GM19238 (cell line): ENCODE results near the gene PRXL2B.
A peak's percentile ranks its signal among the peaks of the same experiment; 100 is the strongest.
"Not testable (repeated sequence)": the region's sequence is repeated elsewhere in the genome, so short reads cannot be mapped to it uniquely, and the experiment has no call there.

Experiments
- DNase-seq: peaks from one replicate; pipeline ENCODE4 v3.0.0; 2011; ENCODE audit warnings: low spot score; ENCODE audit not compliant: insufficient read length

PRXL2B gene

DNA sequence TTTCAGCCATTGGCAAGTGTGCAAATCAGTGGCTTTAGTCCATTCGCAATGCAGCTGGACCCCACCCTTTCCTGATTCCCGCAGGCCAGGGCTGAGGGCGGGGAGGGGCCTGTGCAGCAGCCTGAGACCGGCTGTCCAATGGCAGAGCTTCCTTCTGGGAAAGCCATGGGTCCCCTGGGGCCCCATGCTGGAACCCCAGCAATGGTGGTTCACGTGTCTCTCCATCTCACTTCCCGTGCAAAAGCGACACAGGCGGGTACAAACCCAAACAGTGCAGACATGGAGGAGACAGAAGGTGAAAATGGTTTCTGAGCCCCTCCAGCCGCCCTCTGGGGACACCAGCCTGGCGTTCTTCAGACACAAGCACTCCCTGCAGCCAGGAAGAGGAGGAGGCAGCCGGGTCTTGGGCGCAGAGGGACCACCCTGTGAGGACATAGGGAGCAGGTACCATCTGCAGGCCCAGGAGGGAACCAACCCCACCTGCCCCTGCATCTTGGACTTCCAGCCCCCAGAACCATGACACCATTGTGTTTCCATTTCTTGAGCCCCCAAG is 36.2 kb upstream of the PRXL2B start:
- DNase-seq: not testable (repeated sequence)

DNA sequence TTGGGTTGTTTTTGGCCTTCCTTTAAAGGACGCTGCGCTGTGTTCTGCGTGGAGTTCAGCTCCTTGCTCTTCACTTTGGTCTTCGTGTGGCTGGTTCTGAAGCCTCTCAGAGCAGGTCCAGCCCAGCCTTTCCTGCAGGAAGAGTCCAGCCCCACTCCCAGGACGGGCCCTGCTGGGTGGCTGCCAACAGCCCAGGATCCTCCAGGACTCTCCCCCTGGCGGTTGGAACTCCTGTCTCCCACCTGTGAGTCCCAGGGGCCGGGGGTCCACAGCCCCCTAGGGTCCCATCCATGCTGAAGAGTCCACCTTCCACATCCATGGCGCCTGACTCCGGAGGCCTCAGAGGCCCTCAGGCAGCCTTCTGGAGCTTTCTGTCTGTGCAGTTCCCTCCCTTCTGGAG is 35.0 kb upstream of the PRXL2B start:
- not testable (repeated sequence) for DNase-seq

DNA sequence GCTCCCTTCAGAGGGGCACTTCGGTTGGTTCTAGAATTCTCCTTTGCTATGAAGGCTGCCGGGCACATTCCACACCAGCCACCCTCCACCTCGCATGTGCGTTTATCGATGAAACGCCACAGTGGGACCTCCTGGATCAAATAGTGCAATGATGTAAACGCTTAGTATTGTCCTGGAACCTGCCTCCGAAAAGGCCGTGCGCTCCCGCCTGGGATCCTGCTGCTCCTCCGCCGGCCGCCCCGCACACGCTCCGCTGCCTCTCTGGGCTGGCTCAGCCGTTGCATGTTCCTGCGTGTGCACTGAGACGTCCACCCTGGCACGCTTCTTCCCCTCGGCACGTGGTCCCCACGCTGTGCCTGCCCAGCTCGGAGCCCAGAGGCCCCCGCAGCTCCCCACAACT is 34.4 kb upstream of the PRXL2B start:
- no peak for DNase-seq

DNA sequence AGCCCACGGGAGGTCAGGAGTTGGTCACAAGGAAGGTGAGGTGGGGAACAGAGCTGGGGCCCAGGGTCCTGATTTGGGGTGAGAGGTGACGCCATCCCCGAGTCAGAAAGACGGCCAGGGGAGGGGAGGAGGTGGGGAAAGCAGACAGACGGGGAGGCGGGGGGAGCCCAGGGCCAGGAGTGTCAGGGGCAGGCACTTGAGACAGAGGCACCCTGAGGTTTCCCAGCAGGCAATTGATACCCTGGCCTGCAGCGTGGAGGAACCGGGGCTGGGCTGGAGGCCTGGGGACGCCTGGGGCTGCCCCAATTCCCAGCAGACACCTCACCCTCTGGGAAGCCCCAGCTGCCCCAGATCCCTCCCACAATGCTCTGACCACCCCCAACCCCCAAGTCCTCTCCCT is 33.5 kb upstream of the PRXL2B start:
- DNase-seq: not testable (repeated sequence)

DNA sequence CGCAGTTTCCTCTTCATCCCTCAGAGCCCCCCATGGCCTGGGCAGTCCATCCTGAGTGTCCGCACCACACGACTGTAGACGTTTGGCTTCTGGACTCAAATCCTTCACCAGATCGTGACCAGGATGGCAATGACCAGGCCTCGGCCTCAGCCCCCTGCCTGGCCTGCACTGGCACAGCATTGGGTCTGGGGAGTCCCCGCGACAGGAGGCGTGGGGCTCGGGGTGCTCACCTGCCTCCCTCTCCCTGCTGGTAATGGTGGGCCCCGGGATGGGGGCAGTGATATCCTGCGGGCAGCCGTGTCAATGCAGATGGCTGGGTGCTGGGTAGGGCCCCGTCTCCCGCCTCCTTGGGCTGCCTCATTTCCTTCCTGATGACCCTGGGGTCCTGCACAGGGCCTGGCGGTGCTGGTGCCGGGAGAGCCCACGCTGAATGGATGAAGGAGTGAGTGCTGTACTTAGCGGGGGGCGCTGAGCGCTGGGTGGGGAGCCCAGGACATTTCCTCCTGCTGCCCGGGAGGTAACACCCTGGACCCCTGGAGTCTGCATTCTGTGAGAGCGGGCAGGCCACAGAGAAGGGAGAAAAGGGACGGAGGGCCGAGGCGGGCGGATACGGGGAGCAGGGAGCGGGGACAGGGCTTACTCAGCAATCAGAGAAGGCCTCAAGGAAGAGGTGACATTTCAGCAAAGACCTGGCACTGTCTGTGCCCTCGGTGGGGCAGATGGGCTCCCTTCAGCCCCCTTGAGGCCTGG is 32.5 kb upstream of the PRXL2B start:
- no peak for DNase-seq

DNA sequence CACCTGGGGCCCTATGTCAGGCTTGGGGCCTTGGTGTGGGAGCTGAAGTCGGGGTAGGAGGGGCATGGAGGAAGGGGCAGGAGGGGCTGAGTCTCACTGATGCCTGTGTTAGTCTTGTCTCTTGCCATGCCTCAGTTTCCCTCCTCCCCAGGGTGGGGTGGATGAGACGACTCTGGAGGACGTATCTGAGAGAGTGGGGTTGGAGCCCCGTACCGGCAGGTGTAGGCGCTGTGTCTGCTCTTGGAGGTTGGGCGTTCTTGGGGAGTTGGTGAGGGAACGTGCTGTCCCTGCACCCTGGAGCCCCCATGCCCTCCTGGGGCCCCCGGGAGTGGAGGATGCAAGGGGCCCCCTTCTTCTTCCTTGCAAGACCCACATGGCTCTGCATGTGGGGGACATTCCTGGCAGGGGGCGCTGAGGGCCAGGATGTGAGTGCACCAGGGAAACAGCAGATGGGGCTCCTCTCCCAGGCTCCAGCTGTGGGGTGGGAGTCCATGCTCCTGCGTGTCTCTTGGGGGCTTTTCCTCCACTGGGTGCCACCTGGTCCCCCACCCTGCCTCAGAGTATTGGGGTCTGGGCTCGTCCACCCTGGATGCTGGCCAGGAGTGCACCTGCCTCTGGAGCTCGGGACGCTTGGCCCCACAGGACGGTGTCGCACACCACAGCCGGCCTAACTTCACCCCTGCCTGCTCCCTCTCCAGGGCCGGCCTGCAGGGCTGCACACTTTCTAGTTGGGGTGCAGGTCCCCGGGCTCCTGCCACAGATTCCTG is 31.8 kb upstream of the PRXL2B start:
- no peak for DNase-seq

DNA sequence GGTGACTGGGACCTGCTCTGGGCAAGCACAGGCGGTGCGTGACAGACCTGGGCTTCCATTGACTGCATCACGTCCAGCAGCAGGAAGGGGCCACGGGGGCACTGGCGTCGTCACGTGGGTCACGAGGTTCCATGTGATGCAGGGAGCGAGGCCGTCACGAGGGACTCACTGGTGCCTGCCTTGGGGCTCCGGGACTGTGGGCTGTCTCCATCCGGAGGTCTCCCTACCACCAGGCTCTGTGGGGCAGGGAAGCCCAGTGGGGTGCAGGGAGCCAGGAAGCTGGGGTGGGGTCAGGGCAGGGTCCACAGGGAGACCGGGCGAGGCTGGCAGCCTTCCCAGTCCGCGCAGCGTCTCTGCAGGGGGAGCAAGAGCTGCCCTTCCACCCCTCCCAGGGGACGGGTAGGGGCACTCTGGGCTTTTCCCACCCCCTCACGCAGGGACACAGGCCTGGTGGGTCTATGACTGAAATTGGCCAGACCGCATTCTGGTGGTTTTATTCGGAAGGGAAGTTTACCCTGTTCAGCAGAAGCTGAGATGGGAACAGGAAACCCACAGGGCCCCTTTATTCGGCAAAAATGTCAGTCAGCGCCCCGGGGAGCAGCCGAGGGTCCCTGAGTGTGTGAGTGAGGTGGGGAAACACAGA is 30.8 kb upstream of the PRXL2B start:
- peak; percentile 74 for DNase-seq

DNA sequence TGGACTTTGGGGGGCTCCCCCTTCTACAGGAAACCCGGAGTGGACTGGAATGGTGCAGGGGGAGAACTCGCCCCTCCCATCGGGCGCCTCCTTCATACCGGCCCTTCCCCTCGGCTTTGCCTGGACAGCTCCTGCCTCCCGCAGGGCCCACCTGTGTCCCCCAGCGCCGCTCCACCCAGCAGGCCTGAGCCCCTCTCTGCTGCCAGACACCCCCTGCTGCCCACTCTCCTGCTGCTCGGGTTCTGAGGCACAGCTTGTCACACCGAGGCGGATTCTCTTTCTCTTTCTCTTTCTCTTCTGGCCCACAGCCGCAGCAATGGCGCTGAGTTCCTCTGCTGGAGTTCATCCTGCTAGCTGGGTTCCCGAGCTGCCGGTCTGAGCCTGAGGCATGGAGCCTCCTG is 30.3 kb upstream of the PRXL2B start, which contains the start of gene TNFRSF14:
Gene TNFRSF14 (plus strand): TSS at position 95 of the 401 bp plus-strand sequence. CDS start 294 bp downstream, at position 389.
- peak; percentile 96 for DNase-seq

DNA sequence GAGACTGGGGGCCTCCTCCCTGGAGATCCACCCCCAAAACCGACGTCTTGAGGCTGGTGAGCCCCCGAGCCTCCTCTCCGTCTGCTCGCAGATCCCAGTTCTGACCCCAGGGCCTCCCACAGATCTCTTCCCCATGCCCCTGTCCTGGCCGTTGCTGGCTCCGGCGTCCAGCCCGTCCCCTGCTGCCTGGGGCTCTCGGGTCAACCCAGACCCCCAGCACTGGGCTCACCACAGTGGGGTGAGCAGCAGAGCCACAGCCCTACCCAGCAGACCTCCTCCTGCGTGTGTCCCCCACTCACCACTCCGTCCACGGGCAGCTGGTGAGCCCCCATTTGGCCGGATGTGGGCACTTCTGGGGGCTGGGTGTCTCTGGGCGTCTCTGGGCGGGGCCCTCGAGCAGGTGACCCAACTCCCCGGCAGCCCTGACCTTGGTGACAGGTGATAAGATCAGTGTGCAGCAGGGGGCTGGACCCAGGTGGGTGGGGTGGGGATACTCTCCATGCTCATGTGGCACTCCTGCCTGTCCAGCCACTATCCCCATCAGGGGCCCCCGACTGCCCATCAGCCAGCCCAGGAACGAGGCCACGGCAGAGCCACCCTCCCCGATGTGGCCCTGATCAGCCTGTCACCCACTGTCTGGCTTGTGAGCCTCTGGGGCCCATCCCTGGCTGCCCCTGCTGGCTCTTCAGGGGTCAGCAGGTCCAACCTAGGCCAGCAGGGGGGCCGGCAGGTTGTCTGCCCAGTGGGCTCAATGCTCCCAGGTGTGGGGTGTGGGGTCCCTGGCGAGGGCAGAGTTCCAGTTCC is 29.7 kb upstream of the PRXL2B start:
- peak; percentile 81 for DNase-seq

DNA sequence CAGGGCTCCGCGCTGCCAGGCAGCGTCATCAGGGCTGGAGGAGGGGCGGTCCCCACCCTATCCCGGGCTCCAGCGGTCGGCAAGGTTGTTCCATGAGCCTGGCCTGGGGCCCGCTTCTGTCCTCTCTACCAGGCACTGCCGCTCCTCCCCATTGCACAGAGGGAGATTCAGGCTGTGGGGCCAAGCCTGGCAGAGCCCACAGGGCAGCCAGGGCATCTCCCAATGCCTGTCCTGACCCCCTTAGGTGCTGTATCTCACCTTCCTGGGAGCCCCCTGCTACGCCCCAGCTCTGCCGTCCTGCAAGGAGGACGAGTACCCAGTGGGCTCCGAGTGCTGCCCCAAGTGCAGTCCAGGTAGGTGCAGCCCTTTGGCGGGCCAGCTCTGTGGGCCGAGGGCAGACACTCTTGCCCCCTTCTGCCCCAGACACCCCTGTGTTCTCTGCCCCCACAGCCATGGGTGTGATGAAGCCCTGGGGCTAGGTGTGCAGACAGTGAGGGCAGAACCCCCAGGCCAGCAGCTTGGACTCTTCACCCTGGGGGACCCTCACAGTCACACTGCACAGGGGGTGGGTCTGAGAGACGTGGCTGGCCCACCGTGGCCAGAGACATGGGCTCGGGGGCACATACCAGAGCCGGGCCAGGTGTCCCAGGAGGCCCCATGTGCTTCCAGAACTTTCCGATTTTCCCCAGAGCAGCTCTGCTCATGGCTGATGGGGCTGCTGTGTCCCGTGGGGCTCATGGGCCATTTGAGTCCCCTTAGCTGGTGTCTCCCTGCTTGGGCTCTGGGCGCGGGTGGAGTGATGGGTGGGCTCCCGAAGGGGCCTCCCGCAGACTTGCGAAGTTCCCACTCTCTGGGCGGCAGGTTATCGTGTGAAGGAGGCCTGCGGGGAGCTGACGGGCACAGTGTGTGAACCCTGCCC is 28.8 kb upstream of the PRXL2B start:
- no peak for DNase-seq

DNA sequence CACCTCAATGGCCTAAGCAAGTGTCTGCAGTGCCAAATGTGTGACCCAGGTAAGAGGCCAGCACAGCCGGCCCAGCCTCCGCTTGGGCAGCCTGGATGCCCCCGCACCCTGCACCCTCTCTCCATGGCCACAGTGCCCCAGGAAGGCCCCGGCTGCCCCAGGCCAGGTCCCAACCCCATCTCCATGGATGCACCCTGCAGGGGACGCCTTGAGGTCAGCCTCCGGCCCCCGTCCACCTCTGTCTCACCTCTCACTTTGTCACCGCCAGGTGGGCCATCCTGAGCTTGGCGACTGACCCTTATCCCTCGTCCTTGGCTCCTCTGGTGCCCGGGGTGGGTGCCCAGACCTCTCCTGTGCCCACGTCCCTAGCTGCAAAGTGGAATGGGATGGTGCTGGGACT is 28.2 kb upstream of the PRXL2B start:
- DNase-seq: no peak

DNA sequence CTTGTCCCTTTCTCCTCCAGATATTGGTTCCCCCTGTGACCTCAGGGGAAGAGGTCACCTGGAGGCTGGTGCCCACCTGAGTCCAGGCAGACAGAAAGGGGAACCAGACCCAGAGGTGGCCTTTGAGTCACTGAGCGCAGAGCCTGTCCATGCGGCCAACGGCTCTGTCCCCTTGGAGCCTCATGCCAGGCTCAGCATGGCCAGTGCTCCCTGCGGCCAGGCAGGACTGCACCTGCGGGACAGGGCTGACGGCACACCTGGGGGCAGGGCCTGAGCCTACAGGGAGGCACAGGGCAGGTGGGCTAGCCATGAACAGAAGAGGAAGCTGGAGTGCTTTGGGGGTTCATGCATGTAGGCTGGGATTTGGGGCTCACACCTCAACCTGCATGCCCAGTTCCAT is 27.7 kb upstream of the PRXL2B start:
- DNase-seq: no peak

DNA sequence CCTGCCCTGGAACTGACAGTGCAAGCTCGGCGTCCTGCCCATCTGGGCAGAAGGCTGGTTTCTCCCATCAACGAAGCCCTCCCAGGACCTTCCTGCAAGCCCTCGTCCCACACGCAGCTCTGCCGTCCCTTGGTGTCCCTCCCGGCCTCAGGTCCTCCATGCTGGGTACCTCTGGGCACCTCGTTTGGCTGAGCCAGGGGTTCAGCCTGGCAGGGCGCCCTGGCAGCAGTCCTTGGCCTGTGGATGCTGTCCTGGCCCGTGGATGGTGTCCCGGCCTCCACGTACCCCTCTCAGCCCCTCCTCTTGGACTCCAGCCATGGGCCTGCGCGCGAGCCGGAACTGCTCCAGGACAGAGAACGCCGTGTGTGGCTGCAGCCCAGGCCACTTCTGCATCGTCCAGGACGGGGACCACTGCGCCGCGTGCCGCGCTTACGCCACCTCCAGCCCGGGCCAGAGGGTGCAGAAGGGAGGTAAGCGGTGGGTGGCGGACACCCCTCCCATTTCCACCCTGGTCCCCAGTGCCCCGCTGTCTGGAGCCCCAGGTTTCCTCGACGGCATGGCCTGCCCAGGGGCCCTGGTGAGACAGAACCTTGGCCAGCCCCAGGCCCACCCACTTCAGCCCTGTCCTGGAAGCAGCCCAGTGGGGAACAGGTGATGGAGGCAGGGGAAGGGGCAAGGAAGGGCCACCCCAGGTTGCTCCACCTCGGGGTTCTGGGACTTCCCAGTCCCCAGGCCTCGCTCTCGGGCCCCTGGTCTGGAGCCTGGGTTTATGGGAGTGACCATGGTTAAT is 26.9 kb upstream of the PRXL2B start:
- DNase-seq: no peak

DNA sequence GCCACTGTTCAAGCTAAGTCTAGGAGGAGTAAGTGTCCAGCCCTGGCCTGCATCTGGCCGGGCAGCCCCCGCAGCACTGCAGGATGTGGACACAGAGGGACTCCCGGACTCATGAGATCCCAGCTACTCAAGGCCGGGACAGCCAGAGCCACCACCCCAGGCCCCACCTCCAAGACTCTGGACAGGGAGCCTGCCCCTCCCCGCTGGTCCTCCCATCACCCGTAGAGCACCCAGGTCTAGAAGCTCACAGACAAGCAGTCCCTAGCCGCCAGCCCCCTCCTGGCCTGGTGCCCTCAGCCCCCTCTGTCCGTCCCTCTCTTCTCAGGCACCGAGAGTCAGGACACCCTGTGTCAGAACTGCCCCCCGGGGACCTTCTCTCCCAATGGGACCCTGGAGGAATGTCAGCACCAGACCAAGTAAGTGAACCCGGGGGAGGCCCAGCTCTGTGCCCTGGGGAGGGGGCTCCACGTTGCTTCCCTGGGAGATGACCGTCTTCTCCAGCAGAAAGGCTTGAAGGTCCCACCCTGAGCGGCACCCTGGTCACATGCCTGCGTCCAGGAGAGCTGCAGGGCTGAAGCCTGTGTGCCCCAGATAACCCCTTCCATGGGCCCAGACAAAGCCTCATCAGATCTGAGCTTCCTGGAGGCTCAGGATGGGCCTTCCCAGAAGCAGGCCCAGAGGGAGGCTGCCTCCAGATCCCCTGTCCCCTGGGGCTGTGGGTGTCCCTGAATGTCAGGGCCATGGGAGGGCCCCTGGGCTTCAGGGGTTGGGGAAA is 26.1 kb upstream of the PRXL2B start:
- DNase-seq: no peak

DNA sequence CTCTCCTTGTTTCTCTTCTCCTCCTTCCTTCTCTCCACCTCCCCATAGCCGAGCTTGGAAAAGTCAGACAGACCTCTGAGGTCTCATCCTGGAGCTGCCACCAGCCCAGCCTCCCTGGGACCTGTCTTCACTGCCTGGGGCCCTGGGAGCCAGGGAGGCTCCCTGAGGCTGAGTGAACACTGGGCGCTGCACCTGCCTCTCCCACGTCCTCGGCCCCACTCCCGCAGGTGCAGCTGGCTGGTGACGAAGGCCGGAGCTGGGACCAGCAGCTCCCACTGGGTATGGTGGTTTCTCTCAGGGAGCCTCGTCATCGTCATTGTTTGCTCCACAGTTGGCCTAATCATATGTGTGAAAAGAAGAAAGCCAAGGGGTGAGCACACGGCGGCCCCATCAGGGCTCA is 25.1 kb upstream of the PRXL2B start:
- no peak for DNase-seq

DNA sequence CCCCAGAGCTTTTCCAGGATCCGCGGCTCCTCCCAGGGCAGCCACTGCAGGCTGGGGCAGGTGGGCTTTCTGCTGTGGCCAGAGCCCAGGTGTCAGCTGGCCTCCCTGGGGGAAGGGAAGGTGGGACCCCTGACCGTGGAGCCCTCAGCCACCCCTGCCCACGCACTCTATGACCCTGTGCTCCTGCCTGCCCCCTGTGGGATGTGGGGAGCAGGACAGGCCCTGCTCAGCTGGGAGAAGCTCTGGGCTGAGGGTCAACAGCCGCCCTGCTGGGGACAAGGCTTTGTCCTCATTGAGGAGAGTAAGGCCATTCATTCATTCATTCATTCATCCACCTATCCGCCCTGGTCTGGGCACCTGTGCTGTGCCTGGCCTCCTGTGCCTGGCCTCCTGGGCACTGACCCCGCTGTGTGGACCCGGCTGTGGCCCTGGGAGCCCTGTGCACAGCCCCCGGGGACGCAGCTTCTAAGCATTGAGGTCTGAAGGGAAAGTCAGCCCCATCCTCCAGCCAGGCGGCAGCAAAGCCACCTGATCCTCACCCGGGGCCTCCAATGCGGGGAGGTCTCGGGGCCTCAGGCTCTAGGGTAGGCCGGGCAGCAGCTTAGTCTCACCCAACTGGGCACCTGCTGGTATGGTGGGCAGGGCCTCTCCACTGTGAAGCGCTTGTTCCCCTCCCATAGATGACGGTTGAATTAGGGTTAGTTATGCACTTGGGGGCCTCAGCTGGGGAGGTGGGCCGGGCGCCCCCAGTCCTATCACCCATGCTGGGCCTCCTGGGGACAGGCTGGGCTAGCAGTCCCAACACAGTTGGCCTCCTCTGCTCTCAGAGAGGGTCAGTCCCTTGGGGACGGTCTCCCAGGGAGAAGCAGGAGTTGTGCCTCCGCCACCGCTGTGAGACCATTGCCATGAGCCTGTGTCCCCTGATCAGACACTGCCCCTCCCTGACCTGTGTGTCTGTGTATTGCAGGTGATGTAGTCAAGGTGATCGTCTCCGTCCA is 24.4 kb upstream of the PRXL2B start:
- no peak for DNase-seq

DNA sequence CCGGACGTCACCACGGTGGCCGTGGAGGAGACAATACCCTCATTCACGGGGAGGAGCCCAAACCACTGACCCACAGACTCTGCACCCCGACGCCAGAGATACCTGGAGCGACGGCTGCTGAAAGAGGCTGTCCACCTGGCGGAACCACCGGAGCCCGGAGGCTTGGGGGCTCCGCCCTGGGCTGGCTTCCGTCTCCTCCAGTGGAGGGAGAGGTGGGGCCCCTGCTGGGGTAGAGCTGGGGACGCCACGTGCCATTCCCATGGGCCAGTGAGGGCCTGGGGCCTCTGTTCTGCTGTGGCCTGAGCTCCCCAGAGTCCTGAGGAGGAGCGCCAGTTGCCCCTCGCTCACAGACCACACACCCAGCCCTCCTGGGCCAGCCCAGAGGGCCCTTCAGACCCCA is 23.4 kb upstream of the PRXL2B start:
- DNase-seq: no peak
